Aorta (tissue), 5 donors: ENCODE results near the gene PALM2AKAP2. TPM values are rescaled to one million over a fixed set of nuclear protein-coding genes. Genes with fewer than 3 reads are reported as not detected.

Experiments
- ATAC-seq: fragments of 200-7000 bp; cut with Tn5 transposase; one replicate; pipeline ENCODE4 v1.9.1; 2022; ENCODE audit warnings: moderate library complexity; ENCODE audit not compliant: low FRiP score
- DNase-seq, 2 donors: peaks; one replicate each; pipeline ENCODE4 v3.0.0-alpha.2; 2020
- H3K27ac ChIP-seq, 2 donors: one replicate each; pipeline ENCODE4 v1.5.1; 2013; ENCODE audit warnings: low read length in 2 of 2, mild to moderate bottlenecking in 2 of 2, moderate library complexity in 2 of 2, control low read depth in 1 of 2, inconsistent platforms in 1 of 2, low read depth in 1 of 2
- H3K27me3 ChIP-seq, 2 donors: one replicate each; pipeline ENCODE4 v1.6.1; 2013; ENCODE audit warnings: control low read depth in 1 of 2, low read length in 1 of 2, mild to moderate bottlenecking in 1 of 2, moderate library complexity in 1 of 2; ENCODE audit not compliant: insufficient read depth in 2 of 2, control insufficient read depth in 1 of 2
- H3K36me3 ChIP-seq, 2 donors: one replicate each; pipeline ENCODE4 v1.6.1; 2013; ENCODE audit warnings: control low read depth in 1 of 2, low read length in 1 of 2, mild to moderate bottlenecking in 1 of 2; ENCODE audit not compliant: insufficient read depth in 2 of 2, control insufficient read depth in 1 of 2
- H3K4me1 ChIP-seq, 2 donors: one replicate each; pipeline ENCODE4 v1.6.1; 2013; ENCODE audit warnings: low read length in 2 of 2, control low read depth in 1 of 2, mild to moderate bottlenecking in 1 of 2, moderate library complexity in 1 of 2; ENCODE audit not compliant: insufficient read depth in 2 of 2, control insufficient read depth in 1 of 2
- H3K4me3 ChIP-seq, 2 donors: one replicate each; pipeline ENCODE4 v1.5.1; 2013; ENCODE audit warnings: low read length in 2 of 2, control low read depth in 1 of 2, mild to moderate bottlenecking in 1 of 2
- H3K9me3 ChIP-seq: one replicate; pipeline ENCODE4 v1.6.1; 2013; ENCODE audit warnings: mild to moderate bottlenecking, low read length; ENCODE audit not compliant: control insufficient read depth
- WGBS, 2 donors: extraction: QIAGEN DNeasy Blood & Tissue Kit; methylation state at CpG; one replicate each; pipeline ENCODE4 v1.1.7; 2013; 5-methylcytosine and 5-hydroxymethylcytosine counted together
- intact Hi-C, 2 donors: fragments of 100-400 bp; cut with DNase I; formaldehyde crosslinking; loops; one replicate each; pipeline versions ENCODE4 v1.14.2 to v1.15.0; 2022
- polyA plus RNA-seq, 2 donors: library from polyadenylated mRNA; stranded (reverse); fragments of 200-250 nt; gene quantifications; one replicate each; pipeline ENCODE4 v1.2.3, GENCODE V29; 2013
- total RNA-seq, 2 donors: library from RNA; stranded (reverse); fragmentation: NEBNext Ultra II Directional; extraction: Animal tissue kit (Norgen Biotek cat#: 25700); gene quantifications; one replicate each; pipeline ENCODE4 v1.2.1, GENCODE V29; 2021
- donor health status: healthy with polysubstance abuse.
- donor health status: Bipolar disorder and iron deficiency.
- donor health status: DM: no; HTN: no; CAD: no.
- donor health status: DM: no; HTN: no; CAD: no.
- donor health status: DM: yes; HTN: yes; CAD: no.

PALM2AKAP2 gene
- total and polyA plus RNA-seq, 4 donors: 4.5 to 155 (median 31.9) TPM

GRCh38 chr9:109767404-109767803 is 12.6 kb upstream of the PALM2AKAP2 start:
- DNase-seq: no peak
- no peak overlapping the region for H3K27ac ChIP-seq
- no peaks in the 10 kb centered on the region for H3K27me3 ChIP-seq
- H3K4me1 ChIP-seq: peaks cover 12 to 19% of the 10 kb centered on the region in 2 donors
- H3K4me3 ChIP-seq: no peak overlapping the region
- intact Hi-C loops: no loop called here
- 66 to 81% methylated on average over 4 of the region's 4 CpGs for WGBS, 2 donors
- H3K36me3 ChIP-seq: no peaks in the 10 kb centered on the region
- H3K9me3 ChIP-seq: no peaks in the 10 kb centered on the region
- ATAC-seq: no peak

- ATAC-seq (no peak), DNase-seq (no peak)
- Histone ChIP-seq H3K4me3 (no peak overlapping the region), H3K4me1 (peaks cover 12 to 20% of the 10 kb centered on the region in 2 donors), H3K36me3 (no peaks in the 10 kb centered on the region), H3K27me3 (no peaks in the 10 kb centered on the region), H3K27ac (no peak overlapping the region), H3K9me3 (no peaks in the 10 kb centered on the region)
- intact Hi-C loops: no loop called here
- 90 to 92% methylated on average over 1 of the region's 1 CpG for WGBS, 2 donors
These were observed 12.2 kb upstream of the PALM2AKAP2 start for GRCh38 chr9:109767814-109768213.

- Histone ChIP-seq H3K36me3 (no peaks in the 10 kb centered on the region), H3K27me3 (no peaks in the 10 kb centered on the region), H3K4me3 (no peak overlapping the region), H3K4me1 (peaks cover 12 to 20% of the 10 kb centered on the region in 2 donors), H3K9me3 (no peaks in the 10 kb centered on the region), H3K27ac (no peak overlapping the region)
- DNase-seq (no peak), ATAC-seq (peak; percentile 76)
- 0 to 2% methylated on average over 2 of the region's 2 CpGs for WGBS, 2 donors
- intact Hi-C loops: no loop called here
These were observed 10.7 kb upstream of the PALM2AKAP2 start for GRCh38 chr9:109769250-109769649.

GRCh38 chr9:109770101-109770500 is 9.9 kb upstream of the PALM2AKAP2 start:
- H3K9me3 ChIP-seq: no peaks in the 10 kb centered on the region
- no peak overlapping the region for H3K27ac ChIP-seq
- no peak overlapping the region for H3K4me3 ChIP-seq
- H3K27me3 ChIP-seq: no peaks in the 10 kb centered on the region
- ATAC-seq (no peak), DNase-seq (no peak)
- H3K4me1 ChIP-seq: peaks cover 12 to 20% of the 10 kb centered on the region in 2 donors
- intact Hi-C loops: no loop called here
- H3K36me3 ChIP-seq: no peaks in the 10 kb centered on the region
- WGBS, 2 donors: 50 to 62% methylated on average over 1 of the region's 1 CpG

- peaks cover 12 to 20% of the 10 kb centered on the region in 2 donors for H3K4me1 ChIP-seq
- H3K27me3 ChIP-seq: no peaks in the 10 kb centered on the region
- ATAC-seq (no peak), DNase-seq (no peak)
- H3K36me3 ChIP-seq: no peaks in the 10 kb centered on the region
- 21 to 26% methylated on average over 2 of the region's 2 CpGs for WGBS, 2 donors
- no peaks in the 10 kb centered on the region for H3K9me3 ChIP-seq
- H3K4me3 ChIP-seq: no peak overlapping the region
- peak overlapping the region in 1 of 2 donors; percentile 25 for H3K27ac ChIP-seq
- intact Hi-C loops: no loop called here
These were observed 8.9 kb upstream of the PALM2AKAP2 start for GRCh38 chr9:109771087-109771486.

- 20 to 23% methylated on average over 8 of the region's 8 CpGs for WGBS, 2 donors
- DNase-seq (peak in 1 of 2 donors; percentile 56), ATAC-seq (no peak)
- Histone ChIP-seq H3K27me3 (no peaks in the 10 kb centered on the region), H3K9me3 (no peaks in the 10 kb centered on the region), H3K27ac (peak overlapping the region in 1 of 2 donors; percentile 57), H3K36me3 (no peaks in the 10 kb centered on the region), H3K4me1 (peaks cover 12 to 20% of the 10 kb centered on the region in 2 donors), H3K4me3 (no peak overlapping the region)
- intact Hi-C loops: no loop called here
These were observed 8.0 kb upstream of the PALM2AKAP2 start for GRCh38 chr9:109771796-109772531.

DNA sequence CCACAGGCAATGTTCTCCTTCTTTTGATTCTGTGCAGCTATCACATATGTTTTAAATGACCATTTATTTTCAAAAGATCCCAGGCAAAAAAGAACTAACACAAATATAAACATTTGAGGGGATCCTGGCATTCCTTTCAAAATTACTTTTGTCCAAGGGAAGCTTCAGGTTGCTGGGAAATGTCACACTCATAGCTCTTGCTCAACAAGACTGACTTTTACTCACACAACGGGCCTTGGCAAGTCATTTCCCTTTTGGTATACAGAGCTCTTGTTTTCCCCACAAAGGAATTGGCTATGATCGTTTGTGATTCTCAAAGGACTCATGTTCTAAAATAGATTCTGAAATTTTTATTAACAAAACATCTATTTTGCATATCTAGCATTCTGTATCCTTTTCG is 4.5 kb upstream of the PALM2AKAP2 start:
- DNase-seq (no peak), ATAC-seq (no peak)
- H3K9me3 ChIP-seq: no peaks in the 10 kb centered on the region
- intact Hi-C loops: no loop called here
- H3K27ac ChIP-seq: no peak overlapping the region
- peaks cover 8 to 20% of the 10 kb centered on the region in 2 donors for H3K4me1 ChIP-seq
- H3K27me3 ChIP-seq: no peaks in the 10 kb centered on the region
- H3K36me3 ChIP-seq: no peaks in the 10 kb centered on the region
- WGBS, 2 donors: 53 to 56% methylated on average over 3 of the region's 3 CpGs
- no peak overlapping the region for H3K4me3 ChIP-seq

DNA sequence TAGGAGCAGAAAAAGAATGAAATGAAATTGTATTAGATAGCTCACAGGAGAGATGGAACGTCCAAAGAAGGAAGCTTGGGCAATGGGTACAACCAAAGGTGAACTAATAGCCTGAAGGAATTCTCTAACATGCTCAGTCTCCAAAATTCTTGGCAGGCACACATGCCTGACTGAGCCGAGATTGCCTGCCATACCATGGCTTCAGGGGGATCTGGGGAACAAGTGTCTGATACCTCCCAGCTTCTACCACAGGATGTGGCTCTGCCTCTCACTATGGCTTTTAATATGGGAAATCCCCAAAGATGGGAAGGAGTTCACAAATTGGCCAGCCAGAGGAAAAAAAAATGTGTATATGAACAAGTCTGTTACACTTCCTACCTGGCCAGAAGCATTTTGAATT is 3.6 kb upstream of the PALM2AKAP2 start:
- H3K27me3 ChIP-seq: no peaks in the 10 kb centered on the region
- H3K4me3 ChIP-seq: no peak overlapping the region
- intact Hi-C loops: no loop called here
- DNase-seq (no peak), ATAC-seq (no peak)
- H3K36me3 ChIP-seq: no peaks in the 10 kb centered on the region
- 41 to 42% methylated on average over 2 of the region's 2 CpGs for WGBS, 2 donors
- no peak overlapping the region for H3K27ac ChIP-seq
- peaks cover 5 to 13% of the 10 kb centered on the region in 2 donors for H3K4me1 ChIP-seq
- H3K9me3 ChIP-seq: no peaks in the 10 kb centered on the region

DNA sequence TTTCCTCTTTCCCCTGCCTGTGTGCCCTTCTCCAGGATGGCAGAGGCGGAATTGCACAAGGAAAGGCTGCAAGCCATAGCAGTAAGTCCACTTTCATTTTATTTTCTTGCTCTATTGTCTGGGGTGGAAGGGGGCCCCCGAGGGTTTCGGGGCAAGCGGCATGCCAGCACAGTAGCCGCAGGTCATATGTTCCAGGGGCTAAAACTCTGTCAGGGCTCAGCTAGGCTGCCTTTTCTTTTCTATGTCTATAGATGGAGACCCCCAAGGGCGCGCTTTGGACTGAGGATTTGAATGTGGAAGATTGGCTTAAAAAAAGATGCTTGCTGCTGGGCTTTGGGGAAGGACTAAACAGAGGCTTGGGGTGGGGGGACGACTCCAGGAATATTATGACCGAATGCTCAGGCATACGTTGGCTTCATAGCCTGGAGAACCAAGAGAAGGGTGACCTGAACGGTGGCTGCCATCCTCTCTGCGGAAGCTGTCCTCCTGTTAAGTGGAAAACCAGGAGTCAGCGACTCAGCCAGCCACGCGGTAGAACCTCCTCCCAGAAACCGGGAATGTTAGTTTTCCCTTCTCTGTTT is 545 bp downstream of the PALM2AKAP2 start:
- ATAC-seq: peak; percentile 23
- peak overlapping the region; percentile 83 to 98 for H3K4me3 ChIP-seq
- peak overlapping the region; percentile 32 to 81 for H3K27ac ChIP-seq
- H3K36me3 ChIP-seq: no peaks in the 10 kb centered on the region
- no peaks in the 10 kb centered on the region for H3K9me3 ChIP-seq
- peaks cover 1 to 15% of the 10 kb centered on the region in 2 donors for H3K4me1 ChIP-seq
- H3K27me3 ChIP-seq: no peaks in the 10 kb centered on the region
- 1% methylated on average over 16 of the region's 16 CpGs for WGBS, 2 donors
- DNase-seq: no peak
- intact Hi-C loops: loop anchor here (5.0 kb wide), 2 partner anchors 37 to 73 kb away; no protein-coding TSS in a partner anchor
